MCF 10A (cell line): ENCODE results near the gene TLR3. TPM values are rescaled to one million over a fixed set of nuclear protein-coding genes. Genes with fewer than 3 reads are reported as not detected.

Experiments
- BruUV-seq: library from RNA; stranded (reverse); fragments of 400-500 nt; replicated peaks from 2 replicates; lab custom pipeline; 2021; lab: Mats Ljungman, UMichigan
- CTCF ChIA-PET: fragments of 300-600 bp; sonication (Branson Sonifier 250); formaldehyde crosslinking; extraction: SDS; loops from one replicate; lab custom pipeline; 2021; ENCODE audit warnings: antibody characterized with exemption, inconsistent platforms; lab: Yijun Ruan, JAX
- POLR2A ChIA-PET: fragments of 300-600, 350-650 bp; sonication (Branson Sonifier 250); formaldehyde crosslinking; extraction: SDS; loops from one replicate; lab custom pipeline; 2020; ENCODE audit warnings: antibody characterized with exemption, inconsistent platforms; lab: Yijun Ruan, JAX
- DNase-seq: peaks from one replicate; pipeline ENCODE4 v3.0.0-alpha.2; 2018; ENCODE audit not compliant: unreplicated experiment
- H3K27ac Mint-ChIP-seq: one replicate; pipeline ENCODE4 v1.8.0; 2022; ENCODE audit warnings: mild to moderate bottlenecking, low read depth, mixed read lengths; ENCODE audit not compliant: unreplicated experiment
- H3K27me3 Mint-ChIP-seq: one replicate; pipeline ENCODE4 v1.8.0; 2022; ENCODE audit warnings: mixed read lengths; ENCODE audit not compliant: insufficient read depth, unreplicated experiment
- H3K36me3 Mint-ChIP-seq: one replicate; pipeline ENCODE4 v1.8.0; 2022; ENCODE audit warnings: mild to moderate bottlenecking, moderate library complexity, mixed read lengths; ENCODE audit not compliant: insufficient read depth, unreplicated experiment
- H3K4me1 Mint-ChIP-seq: one replicate; pipeline ENCODE4 v1.8.0; 2022; ENCODE audit warnings: mixed read lengths; ENCODE audit not compliant: insufficient read depth, unreplicated experiment
- H3K4me3 Mint-ChIP-seq: one replicate; pipeline ENCODE4 v1.8.0; 2022; ENCODE audit warnings: mild to moderate bottlenecking, moderate library complexity, mixed read lengths; ENCODE audit not compliant: unreplicated experiment
- H3K9me3 Mint-ChIP-seq: one replicate; pipeline ENCODE4 v1.8.0; 2022; ENCODE audit warnings: mixed read lengths; ENCODE audit not compliant: unreplicated experiment
- CTCF ChIP-seq: fragments of 200-600 bp; IDR thresholded peaks from one replicate; pipeline ENCODE4 v1.8.0; 2022; ENCODE audit warnings: antibody characterized with exemption, mild to moderate bottlenecking; ENCODE audit not compliant: unreplicated experiment
- intact Hi-C: fragments of 100-400 bp; cut with micrococcal nuclease; formaldehyde crosslinking; loops from 2 replicates; pipeline ENCODE4 v1.14.1; 2022
- total RNA-seq: library from RNA; stranded (reverse); gene quantifications from 2 replicates; pipeline ENCODE4 v1.2.3, GENCODE V29; 2022

TLR3 gene
- total RNA-seq, 1 experiment from 2014 or later, result 6.5 TPM

- H3K27me3 Mint-ChIP-seq, result no peaks in the 10 kb centered on the region
- ChIA-PET CTCF (interaction anchor here (0.7 kb wide), 1 partner anchor 190 kb away, joined by 3 read pairs; no protein-coding TSS in a partner anchor), POLR2A (no interaction called here)
- H3K9me3 Mint-ChIP-seq, result no peaks in the 10 kb centered on the region
- no peak overlapping the region for H3K27ac Mint-ChIP-seq
- H3K4me3 Mint-ChIP-seq, result no peak overlapping the region
- no peaks in the 10 kb centered on the region for H3K36me3 Mint-ChIP-seq
- H3K4me1 Mint-ChIP-seq, result no peaks in the 10 kb centered on the region
- no TSS peak for BruUV-seq
- TF ChIP-seq CTCF, result no peak
- intact Hi-C loops, result no loop called here
- DNase-seq, result no peak
Measured at GRCh38 chr4:186118582-186118981, 49.6 kb downstream of the TLR3 start.

- Mint-ChIP-seq H3K27ac (no peak overlapping the region), H3K36me3 (no peaks in the 10 kb centered on the region), H3K27me3 (no peaks in the 10 kb centered on the region), H3K4me1 (no peaks in the 10 kb centered on the region), H3K9me3 (no peaks in the 10 kb centered on the region), H3K4me3 (no peak overlapping the region)
- intact Hi-C loops, result no loop called here
- no peak for DNase-seq
- CTCF ChIA-PET, result no interaction called here
- no TSS peak for BruUV-seq
- POLR2A ChIA-PET, result no interaction called here
- no peak for TF ChIP-seq CTCF
Measured at GRCh38 chr4:186121057-186121456, 52.1 kb downstream of the TLR3 start.

- TF ChIP-seq CTCF, result no peak
- Mint-ChIP-seq H3K9me3 (no peaks in the 10 kb centered on the region), H3K36me3 (no peaks in the 10 kb centered on the region), H3K27ac (no peak overlapping the region), H3K4me3 (no peak overlapping the region), H3K4me1 (no peaks in the 10 kb centered on the region), H3K27me3 (no peaks in the 10 kb centered on the region)
- intact Hi-C loops, result no loop called here
- no TSS peak for BruUV-seq
- ChIA-PET POLR2A (interaction anchor here (0.6 kb wide), 1 partner anchor 89 kb away, joined by 3 read pairs; no protein-coding TSS in a partner anchor), CTCF (interaction anchor here (0.7 to 1.4 kb wide), 4 partner anchors 7 to 1318 kb away, joined by 3 to 5 read pairs (median 4); no protein-coding TSS in a partner anchor)
- no peak for DNase-seq
Measured at GRCh38 chr4:186128842-186129241, 59.9 kb downstream of the TLR3 start.

- H3K27ac Mint-ChIP-seq, result no peak overlapping the region
- no peaks in the 10 kb centered on the region for H3K27me3 Mint-ChIP-seq
- H3K9me3 Mint-ChIP-seq, result no peaks in the 10 kb centered on the region
- H3K4me3 Mint-ChIP-seq, result no peak overlapping the region
- BruUV-seq, result no TSS peak
- no peak for DNase-seq
- peaks cover 3% of the 10 kb centered on the region for H3K36me3 Mint-ChIP-seq
- intact Hi-C loops, result no loop called here
- ChIA-PET CTCF (interaction anchor here (0.6 to 1.0 kb wide), 2 partner anchors 94 to 710 kb away, joined by 3 read pairs; no protein-coding TSS in a partner anchor), POLR2A (interaction anchor here (1.1 kb wide), 1 partner anchor 14 kb away, joined by 4 read pairs; no protein-coding TSS in a partner anchor)
- TF ChIP-seq CTCF, result no peak
- no peaks in the 10 kb centered on the region for H3K4me1 Mint-ChIP-seq
Measured at GRCh38 chr4:186131935-186132334, 63.0 kb downstream of the TLR3 start.
